ENCODE results near the gene SGCD.

- TF ChIP-seq POLR2A (IDR thresholded peaks at IDR 0.05) (no peak), CTCF (IDR thresholded peaks at IDR 0.05) (no peak)
These were observed 124.5 kb downstream of the SGCD start for GRCh38 chr5:156451505-156451904.
